ENCODE data around the gene CTSO.

GRCh38 chr4:155887045-155887444 is 66.6 kb downstream of the CTSO start:
- TF ChIP-seq CTCF (IDR thresholded peaks at IDR 0.05; ENCODE audit: poor library complexity) = no peak
- no peak for TF ChIP-seq EZH2phosphoT487 (IDR thresholded peaks at IDR 0.05; ENCODE audit: low read depth, severe bottlenecking, unreplicated experiment)

Data from hepatocyte (in vitro differentiated cells).